KG1 (cell line): ENCODE measurements around the gene PDE3B.
A peak's percentile ranks its signal among the peaks of the same experiment; 100 is the strongest.

Experiments
- DNase-seq: peaks from one replicate; lab custom pipeline; 2025; lab: John Stamatoyannopoulos, UW

Gene PDE3B

DNA sequence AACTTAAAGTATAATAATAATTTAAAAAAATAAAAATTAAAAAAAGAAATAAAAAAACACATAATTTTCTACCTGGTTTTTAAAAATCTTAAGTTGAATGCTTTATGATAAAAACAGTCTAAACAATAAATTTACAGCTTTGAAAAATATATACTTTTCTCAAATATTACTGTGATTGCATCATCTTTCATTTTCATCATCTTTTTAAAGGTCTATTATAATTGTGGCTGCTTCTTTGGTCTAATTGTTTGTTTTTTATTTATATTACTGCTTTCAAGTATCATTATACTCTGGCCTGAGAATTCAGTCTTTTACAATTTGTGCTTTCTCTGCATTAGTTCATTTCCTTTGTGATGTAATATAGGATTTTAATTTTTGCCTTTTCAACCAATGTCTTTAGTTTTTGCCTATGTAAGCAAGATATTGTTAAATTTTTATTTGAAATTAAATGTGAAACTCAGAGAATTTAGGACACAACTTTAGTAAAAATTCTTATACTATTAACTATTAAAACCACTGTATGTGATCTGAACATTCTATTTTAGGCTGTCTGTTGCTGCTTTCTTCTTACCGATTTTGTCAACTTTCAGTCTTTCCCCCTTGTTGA is 241.2 kb downstream of the PDE3B start:
- DNase-seq, result no peak

- no peak for DNase-seq
These were observed 242.9 kb downstream of the PDE3B start for GRCh38 chr11:14886513-14886912.

GRCh38 chr11:14891143-14892035 is 247.8 kb downstream of the PDE3B start:
- DNase-seq, result peak; percentile 92

GRCh38 chr11:14892036-14892556 is 248.5 kb downstream of the PDE3B start, which contains the start of gene CYP2R1:
Gene CYP2R1, minus strand, starts transcription at chr11:14892231. Its CDS starts 26 bp downstream, at chr11:14892205.
- DNase-seq, result peak; percentile 88

- no peak for DNase-seq
These were observed 249.0 kb downstream of the PDE3B start for GRCh38 chr11:14892577-14892976.

GRCh38 chr11:14894657-14895598 is 251.3 kb downstream of the PDE3B start:
- no peak for DNase-seq

GRCh38 chr11:14898355-14898754 is 254.8 kb downstream of the PDE3B start:
- no peak for DNase-seq

GRCh38 chr11:14898906-14899305 is 255.3 kb downstream of the PDE3B start:
- no peak for DNase-seq

DNA sequence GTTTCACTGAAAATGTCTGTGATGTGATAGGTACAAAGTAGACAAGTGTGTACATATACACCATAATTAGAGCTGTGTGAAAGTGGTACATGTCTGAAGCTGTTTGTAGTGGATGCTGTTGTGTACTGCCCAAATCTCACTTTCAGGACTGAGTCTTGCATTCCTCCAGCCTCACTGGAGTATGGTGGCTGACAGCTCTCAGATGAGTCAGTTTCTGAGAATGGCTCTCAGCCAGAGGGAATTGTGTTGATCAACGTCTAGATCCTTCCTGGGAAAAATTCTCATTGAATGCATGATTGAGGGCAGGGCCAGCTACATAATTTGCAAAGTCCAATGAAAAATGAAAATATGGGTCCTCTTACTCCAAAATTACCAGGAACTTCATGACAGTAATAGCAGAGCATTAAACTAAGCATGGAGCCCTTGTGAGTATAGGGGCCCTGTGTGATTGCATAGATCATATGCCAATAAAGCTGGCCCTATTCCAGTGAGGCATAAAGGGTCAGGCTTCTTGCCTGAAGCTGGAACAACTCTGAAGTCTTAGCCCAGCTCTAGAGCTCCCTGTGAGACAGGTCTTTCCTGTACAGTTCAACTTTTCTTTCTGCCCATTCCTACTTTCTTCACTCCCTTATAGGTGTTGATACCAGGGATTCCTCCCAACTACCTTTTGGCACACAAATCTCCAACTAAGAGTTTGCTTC is 259.2 kb downstream of the PDE3B start:
- no peak for DNase-seq

DNA sequence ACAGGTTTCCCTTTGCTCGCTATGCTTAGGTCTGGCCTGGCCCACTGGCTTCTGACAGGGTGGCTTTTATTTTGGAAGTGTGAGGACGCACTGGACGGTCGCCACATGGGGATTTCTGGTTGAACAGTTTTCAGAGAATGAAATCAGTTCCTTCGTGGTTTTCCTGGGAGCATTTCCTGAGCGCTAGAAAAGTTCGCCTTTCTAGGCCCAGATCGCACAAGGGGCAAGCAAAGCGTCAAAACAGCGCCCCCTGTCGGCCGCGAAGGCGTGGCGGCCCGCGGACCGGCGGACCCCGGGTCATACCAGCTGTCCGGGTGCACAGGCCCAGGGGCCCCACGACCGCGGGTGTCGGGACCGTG is 261.1 kb downstream of the PDE3B start:
- DNase-seq, result peak; percentile 65

DNA sequence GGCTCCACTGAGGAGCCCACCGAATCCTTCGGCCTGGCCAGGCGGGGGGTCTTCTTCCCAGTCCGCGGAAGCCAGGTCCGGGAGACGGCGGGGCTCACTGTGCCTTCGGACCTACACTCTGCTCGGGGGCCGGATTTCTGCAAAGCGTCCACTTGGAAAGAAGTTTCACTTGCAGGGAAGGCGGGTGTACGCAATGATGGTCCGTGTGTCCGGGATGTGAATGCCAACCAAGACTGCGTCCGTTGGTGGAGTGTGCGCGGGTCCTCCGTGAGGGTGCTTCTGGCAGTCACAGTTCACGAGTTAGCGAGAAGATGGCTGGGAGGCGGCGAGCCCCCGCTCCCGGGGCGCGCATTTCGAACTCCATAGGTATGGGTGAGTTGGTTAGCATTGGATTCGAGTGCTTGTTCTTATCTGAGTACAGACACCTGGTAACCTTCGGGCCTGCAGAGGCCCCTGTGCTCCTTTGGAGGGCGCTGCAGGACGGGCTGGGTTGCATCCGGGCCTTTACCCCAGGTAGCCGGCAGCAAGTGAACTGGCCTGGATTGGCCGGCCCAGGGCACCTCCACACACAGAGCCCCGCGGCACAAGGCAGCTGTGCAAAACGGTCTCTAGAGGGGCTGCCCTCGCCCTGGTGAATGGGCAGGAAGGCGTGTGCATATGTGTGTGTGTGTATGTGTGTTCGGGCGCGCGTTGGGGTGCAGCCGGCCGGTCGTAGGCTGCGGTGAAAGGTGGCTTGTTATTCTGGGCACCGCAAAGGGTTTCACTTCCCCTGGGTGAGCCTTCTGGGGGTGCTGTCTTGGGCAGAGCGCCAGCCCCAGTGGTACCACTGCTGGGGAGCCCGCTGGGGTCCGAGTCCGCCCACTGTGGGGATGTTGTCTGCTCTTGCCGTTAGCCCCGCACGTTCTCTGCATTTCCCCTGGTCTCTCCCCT is 261.8 kb downstream of the PDE3B start:
- DNase-seq, result peak; percentile 65

- DNase-seq, result no peak
These were observed 263.0 kb downstream of the PDE3B start for GRCh38 chr11:14906578-14906977.

DNA sequence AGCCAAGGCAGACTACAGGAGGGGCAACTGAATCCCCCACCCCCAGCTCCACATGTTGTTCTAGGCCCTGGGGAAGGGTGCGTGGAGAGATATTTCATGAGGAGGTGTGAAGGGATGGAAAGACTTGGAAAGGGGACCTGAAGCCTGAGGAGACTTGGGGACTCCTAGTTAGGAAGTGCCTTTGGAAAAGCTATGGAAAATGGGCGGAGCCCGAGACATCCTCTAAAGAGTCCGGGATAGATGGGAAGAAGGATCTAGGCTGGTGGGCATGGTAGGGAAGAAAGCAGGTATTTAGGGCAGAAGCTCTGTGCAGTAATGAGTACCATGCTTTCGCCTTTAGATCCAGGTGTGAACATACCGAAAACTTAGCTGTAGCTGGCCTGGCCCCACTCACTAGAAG is 263.4 kb downstream of the PDE3B start:
- no peak for DNase-seq

DNA sequence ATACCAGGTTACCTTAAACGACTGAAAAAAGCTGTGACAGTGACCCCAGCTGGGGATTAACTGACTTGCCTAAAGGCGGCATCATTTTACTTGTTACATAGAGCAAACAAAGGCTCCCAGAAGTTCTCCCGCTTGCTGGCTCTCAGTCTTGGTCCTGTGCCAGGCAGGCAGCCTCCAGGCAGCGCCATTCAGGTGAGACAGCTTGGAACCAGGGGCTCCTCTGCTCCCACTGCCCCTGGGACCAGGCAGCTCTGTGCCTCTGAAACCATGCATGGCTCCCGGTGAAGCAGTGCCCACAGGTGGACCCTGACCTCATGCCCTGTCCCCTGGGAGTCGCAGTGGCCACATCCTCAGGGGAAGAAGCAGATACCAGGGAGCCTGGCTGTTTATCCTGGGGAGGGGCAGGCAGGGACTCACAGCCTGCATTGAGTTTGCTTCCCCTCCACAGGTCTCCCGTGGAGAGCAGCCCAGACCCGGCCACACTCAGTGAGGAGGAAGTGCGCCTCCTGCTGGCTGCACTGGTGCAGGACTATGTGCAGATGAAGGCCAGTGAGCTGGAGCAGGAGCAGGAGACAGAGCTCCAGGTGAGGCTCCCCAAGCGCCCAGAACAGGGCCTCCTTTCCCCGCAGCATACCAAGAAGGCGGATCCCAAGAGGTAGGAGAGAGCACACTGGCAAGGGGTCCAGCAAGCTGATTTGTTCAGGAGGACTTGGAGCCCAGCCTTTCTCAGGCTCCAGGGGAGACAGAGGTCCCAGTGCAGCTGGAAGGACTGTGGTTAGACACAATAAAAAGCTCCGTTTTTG is 264.0 kb downstream of the PDE3B start:
- DNase-seq, result peak; percentile 66

- no peak for DNase-seq
These were observed 264.7 kb downstream of the PDE3B start for GRCh38 chr11:14908214-14908880.

DNA sequence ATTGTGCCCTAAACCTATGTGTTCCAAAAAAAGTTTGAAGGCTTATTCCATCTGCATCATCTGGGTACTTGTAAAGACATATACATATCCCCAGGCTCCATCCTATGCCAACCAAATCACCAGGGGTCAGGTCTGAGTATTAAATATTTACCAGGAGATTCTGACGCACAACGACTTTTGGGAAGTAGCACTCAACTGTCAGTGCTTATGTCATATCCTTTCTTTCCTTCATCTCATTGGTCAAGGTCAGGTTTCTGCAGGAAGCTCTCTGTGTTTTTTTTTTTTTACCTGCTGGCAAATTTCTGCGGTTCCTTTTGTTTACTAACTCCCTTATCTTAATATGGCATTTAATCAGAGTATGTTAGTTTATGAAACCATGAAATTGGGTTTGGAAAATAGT is 270.9 kb downstream of the PDE3B start:
- DNase-seq, result no peak

DNA sequence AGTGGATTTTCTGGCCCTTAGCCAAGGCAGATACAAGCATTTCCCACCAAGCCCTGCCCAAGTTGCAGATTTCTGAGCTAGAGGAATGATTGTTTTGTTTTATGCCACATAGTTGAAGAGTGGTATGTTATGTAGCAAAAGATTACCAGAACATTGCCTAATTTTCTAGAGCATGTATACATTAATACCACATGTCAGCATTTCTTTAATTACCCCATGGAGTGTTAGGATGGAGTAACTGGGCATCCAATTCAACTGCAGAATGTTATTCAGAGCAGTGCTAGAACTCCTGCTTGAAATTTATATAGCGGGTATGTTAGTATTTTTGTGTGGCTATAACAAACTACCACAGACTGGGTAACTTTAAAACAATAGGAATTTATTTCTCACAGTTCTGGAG is 272.8 kb downstream of the PDE3B start:
- no peak for DNase-seq
